ENCODE results near the gene SETD1A.

The SETD1A gene

DNA sequence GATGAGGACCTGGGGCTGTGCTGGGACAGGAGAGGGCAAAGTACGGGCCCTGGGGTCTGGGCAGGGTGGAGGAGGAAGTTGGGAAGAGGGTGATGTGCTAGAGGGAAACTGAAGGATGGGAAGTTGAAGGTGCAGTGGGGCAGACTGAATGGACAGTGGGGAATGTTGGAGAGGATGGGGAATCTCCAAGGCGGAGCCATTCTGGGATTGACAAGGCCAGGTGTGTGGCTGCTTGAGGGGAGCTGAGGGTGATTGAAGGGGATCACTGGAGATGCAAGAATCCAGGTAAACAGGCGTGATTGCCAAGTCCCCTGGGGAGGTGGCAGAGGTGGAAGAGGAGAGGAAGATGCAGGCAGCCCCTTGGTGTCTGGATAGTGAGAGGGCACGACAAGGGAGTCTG is 18.9 kb downstream of the SETD1A start:
- Histone ChIP-seq H3K27ac (no peak overlapping the region), H3K4me3 (no peak overlapping the region)

DNA sequence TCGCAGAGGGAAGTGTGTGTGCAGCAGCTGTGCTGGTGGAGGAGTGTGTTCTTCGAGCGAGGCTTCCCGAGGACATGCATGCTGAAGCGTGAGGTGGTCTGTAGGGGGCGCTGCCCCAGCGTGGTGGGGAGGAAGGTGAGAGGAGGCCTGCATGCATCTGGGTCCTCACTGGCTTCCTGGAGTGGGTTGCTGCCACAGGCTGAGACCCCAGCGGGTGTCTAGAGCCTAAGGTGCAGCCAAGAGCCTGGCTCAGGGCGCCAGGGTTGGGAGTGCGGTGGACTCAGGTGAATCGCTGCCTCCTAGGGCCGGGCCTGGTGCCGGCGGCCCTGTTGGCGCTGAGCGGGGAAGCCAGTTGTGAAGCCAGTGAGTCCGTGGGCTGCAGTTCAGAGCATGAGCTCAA is 19.9 kb downstream of the SETD1A start:
- no peak overlapping the region for H3K27ac ChIP-seq
- no peak overlapping the region for H3K4me3 ChIP-seq

DNA sequence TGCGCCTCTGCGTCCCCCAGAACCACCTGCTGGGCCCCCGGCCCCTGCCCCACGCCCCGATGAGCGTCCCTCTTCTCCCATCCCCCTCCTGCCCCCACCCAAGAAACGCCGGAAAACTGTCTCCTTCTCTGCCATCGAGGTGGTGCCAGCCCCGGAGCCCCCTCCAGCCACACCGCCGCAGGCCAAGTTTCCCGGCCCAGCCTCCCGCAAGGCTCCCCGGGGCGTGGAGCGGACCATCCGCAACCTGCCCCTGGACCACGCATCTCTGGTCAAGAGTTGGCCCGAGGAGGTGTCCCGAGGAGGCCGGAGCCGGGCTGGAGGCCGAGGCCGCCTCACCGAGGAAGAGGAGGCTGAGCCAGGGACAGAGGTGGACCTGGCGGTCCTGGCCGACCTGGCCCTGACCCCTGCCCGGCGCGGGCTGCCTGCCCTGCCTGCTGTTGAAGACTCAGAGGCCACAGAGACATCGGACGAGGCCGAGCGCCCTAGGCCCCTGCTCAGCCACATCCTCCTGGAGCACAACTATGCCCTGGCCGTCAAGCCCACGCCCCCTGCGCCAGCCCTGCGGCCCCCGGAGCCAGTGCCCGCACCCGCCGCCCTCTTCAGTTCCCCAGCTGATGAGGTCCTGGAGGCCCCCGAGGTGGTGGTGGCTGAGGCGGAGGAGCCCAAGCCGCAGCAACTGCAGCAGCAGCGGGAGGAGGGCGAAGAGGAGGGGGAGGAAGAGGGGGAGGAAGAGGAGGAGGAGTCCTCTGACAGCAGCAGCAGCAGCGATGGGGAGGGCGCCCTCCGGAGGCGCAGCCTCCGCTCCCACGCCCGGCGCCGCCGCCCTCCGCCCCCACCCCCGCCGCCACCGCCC is 21.8 kb downstream of the SETD1A start:
- H3K27ac ChIP-seq: no peak overlapping the region
- H3K4me3 ChIP-seq: no peak overlapping the region

DNA sequence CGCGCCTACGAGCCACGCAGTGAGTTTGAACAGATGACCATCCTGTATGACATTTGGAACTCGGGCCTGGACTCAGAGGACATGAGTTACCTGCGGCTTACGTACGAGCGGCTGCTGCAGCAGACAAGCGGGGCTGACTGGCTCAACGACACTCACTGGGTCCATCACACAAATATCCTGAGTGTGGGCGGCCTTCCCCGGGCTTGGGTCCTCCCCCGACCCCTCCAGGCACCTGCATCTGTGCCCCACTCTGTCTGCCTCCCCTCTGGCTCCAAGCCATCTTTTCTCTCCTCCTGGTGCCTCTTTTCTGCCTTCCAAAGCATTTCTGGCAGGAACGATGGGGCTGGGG is 22.4 kb downstream of the SETD1A start:
- H3K27ac ChIP-seq: no peak overlapping the region
- no peak overlapping the region for H3K4me3 ChIP-seq

DNA sequence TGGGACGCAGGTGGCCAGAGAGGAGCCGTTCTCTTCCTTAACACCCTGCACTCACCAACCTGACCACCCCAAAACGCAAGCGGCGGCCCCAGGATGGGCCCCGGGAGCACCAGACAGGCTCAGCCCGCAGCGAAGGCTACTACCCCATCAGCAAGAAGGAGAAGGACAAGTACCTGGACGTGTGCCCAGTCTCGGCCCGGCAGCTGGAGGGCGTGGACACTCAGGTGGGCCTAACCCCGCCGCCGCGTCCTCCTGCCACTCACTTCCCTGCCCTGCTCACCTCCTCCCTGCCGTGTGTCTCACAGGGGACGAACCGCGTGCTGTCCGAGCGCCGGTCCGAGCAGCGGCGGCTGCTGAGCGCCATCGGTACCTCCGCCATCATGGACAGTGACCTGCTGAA is 22.9 kb downstream of the SETD1A start:
- Histone ChIP-seq H3K27ac (no peak overlapping the region), H3K4me3 (no peak overlapping the region)

DNA sequence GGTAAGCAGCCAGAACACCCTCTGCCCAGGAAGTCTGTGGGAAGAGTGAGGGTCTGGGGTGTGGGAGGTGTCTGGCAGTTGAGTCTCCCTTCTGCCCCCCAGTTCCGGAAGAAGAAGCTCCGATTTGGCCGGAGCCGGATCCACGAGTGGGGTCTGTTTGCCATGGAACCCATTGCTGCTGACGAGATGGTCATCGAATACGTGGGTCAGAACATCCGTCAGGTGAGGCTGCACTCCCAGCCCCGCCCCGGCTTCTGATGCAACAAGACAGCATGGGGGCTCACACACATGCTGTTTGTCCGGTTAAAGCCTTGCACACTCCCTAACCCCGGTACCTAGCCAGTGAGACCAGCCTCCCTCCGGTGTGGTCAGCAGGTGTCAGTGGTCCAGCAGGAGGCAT is 23.4 kb downstream of the SETD1A start:
- no peak overlapping the region for H3K27ac ChIP-seq
- H3K4me3 ChIP-seq: no peak overlapping the region

DNA sequence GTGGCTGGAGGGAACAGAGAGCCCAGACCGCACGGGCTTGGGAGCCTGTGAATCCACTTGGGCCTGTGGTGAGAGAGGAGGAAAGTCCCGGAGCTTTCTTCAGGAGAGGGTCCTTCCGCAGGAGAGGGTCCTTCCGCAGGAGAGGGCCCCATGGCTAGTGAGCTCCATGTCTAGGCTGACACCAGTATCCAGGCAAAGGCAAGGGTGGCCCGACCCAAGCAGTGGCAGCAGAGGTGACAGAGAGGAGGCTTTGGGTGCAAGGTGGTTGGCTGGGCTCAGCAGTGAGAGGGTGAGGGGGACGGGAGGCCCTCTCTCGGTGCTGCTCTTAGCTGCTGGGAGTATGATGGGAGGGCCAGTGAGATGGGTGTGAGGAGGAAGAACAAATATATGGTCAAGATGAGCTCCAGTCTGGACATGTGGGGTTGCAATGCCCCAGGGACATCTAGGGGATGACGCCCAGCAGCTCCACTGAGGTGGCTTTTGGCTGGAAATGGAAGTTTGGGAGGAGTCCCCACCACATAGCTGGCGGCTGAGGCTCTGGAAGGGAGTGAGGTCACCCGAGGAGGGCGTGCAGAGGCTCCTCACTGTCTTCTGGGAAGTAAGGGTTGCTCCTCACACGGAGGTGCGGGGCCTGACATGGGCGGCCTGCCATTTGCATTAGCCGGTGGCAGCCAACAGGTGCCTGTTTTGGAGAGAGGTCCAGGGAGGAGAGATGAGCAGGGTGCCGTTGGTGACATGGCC is 25.2 kb downstream of the SETD1A start:
- H3K27ac ChIP-seq: peak overlapping the region in 6 of 21 experiments; percentile 7 to 86 (median 53)

DNA sequence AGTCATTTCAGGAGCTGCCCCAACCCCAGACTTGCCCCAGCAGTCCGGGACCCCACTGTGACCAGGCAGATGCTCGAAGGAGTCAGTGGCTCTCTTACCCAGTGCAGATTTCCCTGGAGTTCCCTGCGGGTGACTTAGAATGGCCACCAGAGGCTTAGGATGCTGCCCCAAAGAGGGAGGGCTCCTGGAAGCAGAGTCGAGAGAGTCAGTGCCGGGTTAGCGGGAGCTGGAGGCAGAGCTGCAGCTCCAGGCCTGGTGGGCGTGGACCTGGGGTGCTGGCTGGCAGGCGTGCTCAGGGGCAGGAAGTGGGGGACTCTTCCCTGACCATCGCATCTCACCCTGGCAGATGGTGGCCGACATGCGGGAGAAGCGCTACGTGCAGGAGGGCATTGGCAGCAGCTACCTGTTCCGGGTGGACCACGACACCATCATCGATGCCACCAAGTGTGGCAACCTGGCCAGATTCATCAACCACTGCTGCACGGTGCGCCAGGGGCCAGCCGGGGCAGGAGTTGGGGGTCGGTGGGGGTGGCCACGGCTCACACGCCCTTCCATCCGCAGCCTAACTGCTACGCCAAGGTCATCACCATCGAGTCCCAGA is 25.8 kb downstream of the SETD1A start:
- peak overlapping the region in 7 of 21 experiments; percentile 7 to 86 (median 58) for H3K27ac ChIP-seq
- no peak overlapping the region for H3K4me3 ChIP-seq

More for the DNA sequence above, 25.2 kb downstream of the SETD1A start:
- H3K4me3 ChIP-seq: no peak overlapping the region

DNA sequence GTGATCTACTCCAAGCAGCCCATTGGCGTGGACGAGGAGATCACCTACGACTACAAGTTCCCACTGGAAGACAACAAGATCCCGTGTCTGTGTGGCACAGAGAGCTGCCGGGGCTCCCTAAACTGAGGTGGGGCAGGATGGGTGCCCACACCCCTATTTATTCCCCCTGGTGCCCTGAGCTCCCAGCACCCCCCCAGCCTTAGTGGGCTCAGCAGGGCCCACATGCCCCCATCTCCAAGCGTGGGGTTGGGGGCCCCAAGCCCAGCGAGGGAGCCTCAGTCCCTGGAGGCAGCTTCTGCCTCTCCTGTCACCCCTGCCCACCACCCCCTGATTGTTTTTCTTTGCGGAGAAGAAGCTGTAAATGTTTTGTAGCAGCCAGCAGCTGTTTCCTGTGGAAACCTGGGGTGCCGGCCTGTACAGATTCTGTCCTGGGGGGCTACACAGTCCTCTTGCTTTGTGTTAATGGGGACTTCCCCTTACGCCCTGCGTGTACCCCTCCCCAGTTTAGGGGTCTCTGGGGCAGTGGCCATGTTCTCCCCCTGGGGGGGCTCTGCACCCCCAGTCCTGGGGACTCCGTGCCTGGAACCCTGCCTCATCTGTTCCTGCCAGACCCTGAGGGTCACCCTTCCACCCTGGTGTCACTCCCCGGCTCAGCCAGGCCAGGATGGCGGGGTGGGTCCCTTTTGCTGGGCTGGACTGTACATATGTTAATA is 26.5 kb downstream of the SETD1A start:
- peak overlapping the region in 6 of 21 experiments; percentile 58 to 86 (median 72) for H3K27ac ChIP-seq

DNA sequence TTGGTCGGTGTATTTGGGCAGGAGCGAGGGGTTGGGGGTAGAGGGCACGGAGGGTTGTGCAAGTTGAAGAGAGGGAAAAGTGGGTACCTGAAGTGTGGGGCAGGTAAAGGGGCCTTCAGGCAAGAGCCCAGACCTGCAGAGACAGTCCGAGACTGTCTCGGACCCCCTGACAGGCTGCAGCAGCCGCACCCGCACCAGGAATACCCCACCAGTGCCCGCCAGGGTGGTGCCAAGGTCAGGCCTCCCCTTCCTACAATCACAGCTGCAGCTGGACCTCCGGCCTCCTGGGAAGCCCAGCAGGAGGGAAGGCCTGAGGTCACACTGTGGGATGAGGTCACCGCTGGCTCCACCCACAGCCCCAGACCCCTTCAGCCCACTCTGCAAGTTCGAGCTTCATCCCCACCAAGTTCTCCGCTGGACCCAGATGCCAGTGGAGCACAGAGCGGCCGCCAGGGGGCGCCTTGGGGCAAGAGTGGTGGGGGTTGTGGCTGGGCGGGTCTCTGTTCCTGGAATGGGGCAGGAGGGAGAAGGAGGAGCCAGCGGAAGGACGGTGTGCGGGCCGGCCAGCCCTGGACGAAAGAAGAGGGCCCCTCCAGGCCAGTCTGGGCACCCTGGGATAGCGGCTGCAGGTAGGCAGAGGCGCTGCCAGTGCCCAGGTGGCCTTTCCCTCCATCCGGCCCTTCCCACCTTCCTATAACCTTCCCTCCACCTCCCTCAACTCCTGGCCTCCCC is 27.3 kb downstream of the SETD1A start, which contains the start of gene HSD3B7:
TSS of gene HSD3B7 (plus strand) at position 539 of the 732 bp plus-strand sequence. CDS start 452 bp downstream, outside the sequence.
- peak within 1 kb of the TSS; percentile 19 to 52 (median 29) for H3K4me3 ChIP-seq
- H3K27ac ChIP-seq: peak within 1 kb of the TSS in 18 of 21 experiments; percentile 37 to 86 (median 68)

More for the DNA sequence above, 26.5 kb downstream of the SETD1A start:
- no peak overlapping the region for H3K4me3 ChIP-seq

DNA sequence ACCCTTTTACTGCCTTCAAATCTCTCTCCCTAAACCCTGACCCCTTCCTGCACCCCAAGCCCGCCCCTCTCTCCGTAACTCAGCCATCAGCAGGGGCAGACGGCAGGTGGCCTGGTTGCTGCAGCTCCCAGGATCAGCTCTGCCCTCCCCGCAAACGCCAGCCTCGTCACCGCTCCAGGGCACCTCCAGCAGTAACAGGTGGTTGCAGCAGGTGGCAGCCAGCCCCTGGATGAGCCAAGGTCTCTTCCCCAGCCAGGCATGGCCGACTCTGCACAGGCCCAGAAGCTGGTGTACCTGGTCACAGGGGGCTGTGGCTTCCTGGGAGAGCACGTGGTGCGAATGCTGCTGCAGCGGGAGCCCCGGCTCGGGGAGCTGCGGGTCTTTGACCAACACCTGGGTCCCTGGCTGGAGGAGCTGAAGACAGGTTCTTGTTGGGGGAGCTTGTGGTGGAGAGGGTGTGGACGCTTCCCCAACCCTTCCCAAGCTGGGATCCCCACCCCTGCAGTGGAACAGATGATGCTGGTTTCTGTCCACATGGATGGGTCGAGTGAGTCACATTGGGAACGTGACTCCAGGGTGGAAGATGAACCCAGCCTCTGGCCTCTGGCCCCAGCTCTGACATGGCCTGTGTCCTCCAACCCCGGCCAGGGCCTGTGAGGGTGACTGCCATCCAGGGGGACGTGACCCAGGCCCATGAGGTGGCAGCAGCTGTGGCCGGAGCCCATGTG is 28.0 kb downstream of the SETD1A start:
- peak overlapping the region in 18 of 21 experiments; percentile 37 to 86 (median 68) for H3K27ac ChIP-seq
- peak overlapping the region; percentile 19 to 52 (median 29) for H3K4me3 ChIP-seq

DNA sequence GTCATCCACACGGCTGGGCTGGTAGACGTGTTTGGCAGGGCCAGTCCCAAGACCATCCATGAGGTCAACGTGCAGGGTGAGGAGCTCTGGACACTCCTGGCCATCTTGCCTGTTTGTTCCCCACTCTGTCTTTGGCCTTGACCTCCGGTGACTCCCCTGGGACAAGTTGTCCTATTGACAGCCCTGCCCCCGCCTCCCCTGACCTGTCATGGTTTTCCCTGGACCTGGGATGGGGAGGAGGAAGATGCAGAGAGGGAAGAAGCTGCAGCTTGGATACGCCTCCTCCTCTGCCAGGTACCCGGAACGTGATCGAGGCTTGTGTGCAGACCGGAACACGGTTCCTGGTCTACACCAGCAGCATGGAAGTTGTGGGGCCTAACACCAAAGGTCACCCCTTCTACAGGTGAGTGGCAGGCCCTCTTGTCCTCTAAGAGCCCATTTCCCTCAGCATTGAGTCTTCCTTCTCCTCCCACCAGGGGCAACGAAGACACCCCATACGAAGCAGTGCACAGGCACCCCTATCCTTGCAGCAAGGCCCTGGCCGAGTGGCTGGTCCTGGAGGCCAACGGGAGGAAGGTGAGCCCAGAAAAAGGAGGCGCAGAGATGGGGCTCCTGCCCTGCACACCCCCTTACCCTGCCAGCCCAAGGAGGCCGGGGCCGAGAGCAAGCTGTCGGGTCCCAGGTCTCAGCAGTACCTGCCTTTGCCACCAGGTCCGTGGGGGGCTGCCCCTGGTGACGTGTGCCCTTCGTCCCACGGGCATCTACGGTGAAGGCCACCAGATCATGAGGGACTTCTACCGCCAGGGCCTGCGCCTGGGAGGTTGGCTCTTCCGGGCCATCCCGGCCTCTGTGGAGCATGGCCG is 28.8 kb downstream of the SETD1A start:
- Histone ChIP-seq H3K4me3 (peak overlapping the region in 1 of 7 experiments; percentile 29), H3K27ac (peak overlapping the region in 10 of 21 experiments; percentile 9 to 86 (median 78))

DNA sequence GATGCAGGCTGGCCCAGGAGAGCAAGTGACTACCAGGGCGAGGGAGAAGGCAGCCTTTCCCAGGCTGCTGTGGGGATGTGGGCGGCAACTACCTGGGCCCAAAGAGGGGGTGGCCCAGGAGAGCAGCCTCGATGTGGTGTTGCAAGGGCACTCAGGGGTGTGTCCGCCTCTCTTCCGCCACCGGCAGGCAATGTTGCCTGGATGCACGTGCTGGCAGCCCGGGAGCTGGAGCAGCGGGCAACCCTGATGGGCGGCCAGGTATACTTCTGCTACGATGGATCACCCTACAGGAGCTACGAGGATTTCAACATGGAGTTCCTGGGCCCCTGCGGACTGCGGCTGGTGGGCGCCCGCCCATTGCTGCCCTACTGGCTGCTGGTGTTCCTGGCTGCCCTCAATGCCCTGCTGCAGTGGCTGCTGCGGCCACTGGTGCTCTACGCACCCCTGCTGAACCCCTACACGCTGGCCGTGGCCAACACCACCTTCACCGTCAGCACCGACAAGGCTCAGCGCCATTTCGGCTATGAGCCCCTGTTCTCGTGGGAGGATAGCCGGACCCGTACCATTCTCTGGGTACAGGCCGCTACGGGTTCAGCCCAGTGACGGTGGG is 30.1 kb downstream of the SETD1A start:
- no peak overlapping the region for H3K4me3 ChIP-seq

DNA sequence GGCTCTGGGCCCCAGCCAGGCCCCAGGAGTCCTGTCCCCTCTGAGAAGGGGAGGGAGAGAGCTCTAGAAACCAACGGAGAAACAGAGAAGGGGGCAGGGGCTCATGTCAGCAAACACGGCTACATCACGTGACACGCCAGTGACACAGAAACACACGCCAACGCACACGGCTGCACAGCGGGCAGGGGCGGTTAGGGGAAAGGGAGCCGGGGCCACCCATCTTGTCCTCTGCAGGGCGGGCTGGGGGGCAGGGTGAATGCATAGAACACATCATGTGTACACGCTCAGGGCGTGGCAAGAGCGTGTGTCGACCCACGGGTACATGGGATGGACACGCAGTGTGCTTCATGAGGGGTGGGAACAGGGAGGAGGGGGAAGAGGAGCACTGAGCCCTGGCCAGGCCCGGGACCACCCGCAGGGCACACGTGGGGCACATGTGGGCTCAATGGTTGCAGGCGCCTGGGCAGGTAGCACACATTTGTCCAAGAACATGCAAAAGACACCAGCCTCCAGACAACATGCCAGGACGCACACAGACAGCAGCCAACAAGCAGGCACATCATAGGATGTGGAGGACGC is 32.0 kb downstream of the SETD1A start:
- H3K27ac ChIP-seq: no peak overlapping the region
- H3K4me3 ChIP-seq: no peak overlapping the region

More for the DNA sequence above, 30.1 kb downstream of the SETD1A start:
- H3K27ac ChIP-seq: no peak overlapping the region

DNA sequence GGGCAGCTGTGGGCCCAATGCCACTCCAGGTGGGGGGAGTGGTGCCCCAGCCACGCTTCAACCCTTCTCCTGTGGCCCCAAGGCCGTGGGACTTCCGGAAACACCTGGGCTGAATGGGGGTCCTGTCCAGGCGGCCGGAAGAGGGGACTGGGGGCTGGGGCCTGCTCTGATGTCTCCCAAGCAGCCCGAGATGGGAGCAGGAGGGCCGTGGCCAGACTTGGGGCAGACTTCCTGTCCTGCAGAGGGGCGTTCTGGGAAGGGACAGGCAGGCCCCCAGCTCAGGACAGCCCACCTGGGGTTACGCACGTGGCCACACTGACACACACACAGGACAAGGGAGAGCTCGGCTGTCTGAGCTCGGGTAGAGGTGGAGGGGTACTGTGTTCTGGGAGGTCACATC is 32.6 kb downstream of the SETD1A start:
- no peak overlapping the region for H3K4me3 ChIP-seq
- H3K27ac ChIP-seq: no peak overlapping the region

DNA sequence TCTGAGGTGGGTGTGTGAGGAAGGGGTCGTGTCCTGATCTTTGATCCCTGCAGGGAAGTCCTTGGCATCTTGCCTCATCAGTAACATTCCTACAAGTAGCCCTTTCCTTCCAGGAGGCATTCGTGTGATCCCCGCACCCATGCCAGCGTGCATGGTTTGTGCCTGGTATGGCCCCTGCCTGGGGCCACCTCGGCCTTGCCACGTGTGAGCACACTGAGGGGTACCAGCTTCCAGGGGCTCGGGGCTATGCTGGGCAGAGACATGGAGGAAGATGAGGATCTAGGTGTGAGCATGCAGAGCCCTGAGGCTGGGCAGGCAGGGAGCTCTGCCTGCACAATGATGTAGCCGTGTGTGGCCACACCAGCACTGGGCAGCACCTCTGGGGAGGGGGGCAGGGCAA is 33.5 kb downstream of the SETD1A start:
- H3K4me3 ChIP-seq: no peak overlapping the region

More for the DNA sequence above, 33.5 kb downstream of the SETD1A start:
- no peak overlapping the region for H3K27ac ChIP-seq

Data from skin epidermis (tissue), 12 donors.